GM10248 (cell line): Measurements from ENCODE around the gene DRD1.
"Not testable (repeated sequence)": the region's sequence is repeated elsewhere in the genome, so short reads cannot be mapped to it uniquely, and the experiment has no call there.

Source experiments
- CTCF ChIA-PET: fragments of 300-600 bp; sonication (Branson Sonifier 250); formaldehyde crosslinking; extraction: SDS; loops from one replicate; lab custom pipeline; 2021; ENCODE audit warnings: antibody characterized with exemption; lab: Yijun Ruan, JAX
- POLR2A ChIA-PET: fragments of 350-650 bp; sonication (Branson Sonifier 250); formaldehyde crosslinking; extraction: SDS; loops from one replicate; lab custom pipeline; 2020; ENCODE audit warnings: antibody characterized with exemption; lab: Yijun Ruan, JAX
- DNase-seq: peaks from one replicate; pipeline ENCODE4 v3.0.0; 2012; ENCODE audit errors: extremely low spot score
- TF ChIP-seq, protein P1 (sequence below): IDR thresholded peaks from 2 replicates; pipeline ENCODE4 v1.5.1; 2012; ENCODE audit warnings: mild to moderate bottlenecking, low read depth; ENCODE audit errors: extremely low read depth, missing control alignments, control extremely low read depth

Gene DRD1

DNA sequence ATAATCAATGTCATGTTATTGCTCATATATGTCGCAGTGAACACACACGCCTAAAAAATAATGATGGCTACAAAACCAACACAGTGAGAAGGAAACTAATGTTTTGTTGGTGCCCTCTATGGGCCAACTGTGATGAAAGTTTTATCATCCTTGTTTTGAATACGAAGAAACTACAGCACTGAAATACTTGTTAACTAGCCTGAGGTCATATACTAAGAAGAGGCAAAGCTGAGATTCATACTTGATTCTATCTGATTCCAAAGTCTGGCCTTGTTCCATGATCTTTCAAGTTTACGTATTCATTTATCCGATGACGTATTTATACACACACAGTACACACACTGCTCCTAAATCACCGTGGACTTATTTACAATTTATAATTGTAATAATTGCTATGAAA is 16.1 kb upstream of the DRD1 start:
- DNase-seq: no peak
- TF ChIP-seq, protein P1, sequence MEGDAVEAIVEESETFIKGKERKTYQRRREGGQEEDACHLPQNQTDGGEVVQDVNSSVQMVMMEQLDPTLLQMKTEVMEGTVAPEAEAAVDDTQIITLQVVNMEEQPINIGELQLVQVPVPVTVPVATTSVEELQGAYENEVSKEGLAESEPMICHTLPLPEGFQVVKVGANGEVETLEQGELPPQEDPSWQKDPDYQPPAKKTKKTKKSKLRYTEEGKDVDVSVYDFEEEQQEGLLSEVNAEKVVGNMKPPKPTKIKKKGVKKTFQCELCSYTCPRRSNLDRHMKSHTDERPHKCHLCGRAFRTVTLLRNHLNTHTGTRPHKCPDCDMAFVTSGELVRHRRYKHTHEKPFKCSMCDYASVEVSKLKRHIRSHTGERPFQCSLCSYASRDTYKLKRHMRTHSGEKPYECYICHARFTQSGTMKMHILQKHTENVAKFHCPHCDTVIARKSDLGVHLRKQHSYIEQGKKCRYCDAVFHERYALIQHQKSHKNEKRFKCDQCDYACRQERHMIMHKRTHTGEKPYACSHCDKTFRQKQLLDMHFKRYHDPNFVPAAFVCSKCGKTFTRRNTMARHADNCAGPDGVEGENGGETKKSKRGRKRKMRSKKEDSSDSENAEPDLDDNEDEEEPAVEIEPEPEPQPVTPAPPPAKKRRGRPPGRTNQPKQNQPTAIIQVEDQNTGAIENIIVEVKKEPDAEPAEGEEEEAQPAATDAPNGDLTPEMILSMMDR: peak; percentile 33
- CTCF ChIA-PET: no interaction called here
- POLR2A ChIA-PET: no interaction called here

DNA sequence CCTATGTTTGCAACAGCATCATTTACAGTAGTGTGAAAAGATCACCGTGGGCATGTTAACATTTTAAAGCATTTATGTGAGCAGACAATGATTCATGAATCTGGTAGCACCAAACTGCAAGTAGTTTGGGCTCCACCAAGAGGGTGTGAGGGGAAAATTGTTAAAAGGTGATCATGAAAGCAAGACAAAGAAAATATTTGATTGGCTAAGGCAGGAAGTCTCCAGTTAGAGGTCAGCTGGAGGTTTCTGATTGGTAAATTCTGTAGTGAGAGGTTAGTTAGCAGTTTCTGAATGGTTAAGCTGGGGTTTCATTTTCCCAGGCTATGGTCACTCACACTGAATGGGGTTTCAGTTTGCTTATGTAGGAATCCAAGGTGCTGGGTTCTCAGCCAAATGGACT is 13.5 kb upstream of the DRD1 start:
- DNase-seq: no peak
- ChIA-PET CTCF (interaction anchor here (0.8 to 0.9 kb wide), 2 partner anchors 10 to 11 kb away, joined by 3 to 5 read pairs; no protein-coding TSS in a partner anchor), POLR2A (no interaction called here)
- TF ChIP-seq, protein P1: no peak

DNA sequence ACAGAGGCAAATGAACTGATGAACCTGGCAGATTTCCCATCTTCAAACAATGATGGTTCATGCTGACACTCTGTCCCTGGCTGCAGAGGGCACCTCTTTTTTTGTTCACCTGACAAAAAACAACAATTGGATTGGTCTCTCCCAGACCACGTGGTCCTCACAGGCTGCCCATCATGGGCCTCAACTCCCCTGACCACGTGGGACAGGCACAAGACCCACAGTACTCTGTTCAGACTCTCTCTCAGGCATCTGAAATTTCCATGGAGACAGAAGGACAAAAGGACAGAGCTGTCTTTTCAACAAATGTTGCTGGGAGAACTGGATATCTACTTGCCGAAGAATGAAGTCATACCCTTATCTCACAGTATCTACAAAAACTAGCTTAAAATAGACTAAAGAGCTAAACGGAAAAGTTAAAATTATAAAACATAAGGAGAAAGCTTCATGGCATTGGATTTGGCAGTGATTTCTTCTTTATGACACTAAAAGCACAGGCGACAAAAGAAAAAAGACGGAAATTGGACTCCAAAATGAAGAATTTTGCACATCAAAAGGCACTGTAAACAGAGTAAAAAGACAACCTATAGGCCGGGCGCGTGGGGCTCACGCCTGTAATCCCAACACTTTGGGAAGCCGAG is 12.2 kb upstream of the DRD1 start:
- no peak for DNase-seq
- POLR2A ChIA-PET: no interaction called here
- CTCF ChIA-PET: interaction anchor here (1.5 kb wide), 1 partner anchor 8 kb away, joined by 3 read pairs; no protein-coding TSS in a partner anchor
- TF ChIP-seq, protein P1: no peak

DNA sequence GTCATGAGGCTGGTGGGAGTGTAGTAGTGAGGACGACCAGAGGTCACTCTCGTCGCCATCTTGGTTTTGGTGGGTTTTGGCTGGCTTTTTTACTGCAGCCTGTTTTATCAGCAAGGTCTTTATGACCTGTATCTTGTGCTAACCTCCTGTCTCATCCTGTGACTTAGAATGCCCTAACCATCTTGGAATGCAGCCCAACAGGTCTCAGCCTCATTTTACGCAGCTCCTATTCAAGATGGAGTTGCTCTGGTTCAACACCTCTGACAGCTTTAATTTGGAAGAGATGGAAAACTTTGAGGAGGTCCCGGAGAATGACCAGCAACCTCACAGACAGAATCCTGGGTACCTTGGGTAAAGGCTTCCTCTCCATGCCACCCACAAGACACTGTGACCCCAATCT is 10.4 kb upstream of the DRD1 start:
- POLR2A ChIA-PET, DNase-seq: not testable (repeated sequence)
- CTCF ChIA-PET: interaction anchor here (3.4 kb wide), 1 partner anchor 10 kb away, joined by 25 read pairs; no protein-coding TSS in a partner anchor

DNA sequence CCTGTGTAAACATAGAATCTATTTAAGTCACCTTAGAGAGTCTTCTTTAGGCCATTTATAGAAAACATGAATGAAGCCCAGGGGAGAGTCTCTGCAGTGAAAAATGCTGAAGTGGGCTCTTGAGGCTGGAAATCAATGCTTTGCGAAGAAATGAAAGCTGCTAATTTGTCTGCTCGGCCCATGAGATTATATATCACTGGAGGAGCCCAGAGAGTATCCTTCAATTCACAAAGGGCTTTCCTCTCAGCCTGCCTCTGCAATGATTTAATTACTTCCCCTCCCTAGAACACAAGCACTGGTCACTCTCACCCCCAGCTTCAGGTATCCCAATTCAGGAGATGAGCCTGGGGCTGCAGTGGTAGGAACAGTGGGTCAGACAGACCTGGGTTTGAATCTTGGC is 8.2 kb upstream of the DRD1 start:
- TF ChIP-seq, protein P1: no peak
- ChIA-PET POLR2A (no interaction called here), CTCF (interaction anchor here (3.4 kb wide), 1 partner anchor 12 kb away, joined by 25 read pairs; no protein-coding TSS in a partner anchor)
- no peak for DNase-seq

DNA sequence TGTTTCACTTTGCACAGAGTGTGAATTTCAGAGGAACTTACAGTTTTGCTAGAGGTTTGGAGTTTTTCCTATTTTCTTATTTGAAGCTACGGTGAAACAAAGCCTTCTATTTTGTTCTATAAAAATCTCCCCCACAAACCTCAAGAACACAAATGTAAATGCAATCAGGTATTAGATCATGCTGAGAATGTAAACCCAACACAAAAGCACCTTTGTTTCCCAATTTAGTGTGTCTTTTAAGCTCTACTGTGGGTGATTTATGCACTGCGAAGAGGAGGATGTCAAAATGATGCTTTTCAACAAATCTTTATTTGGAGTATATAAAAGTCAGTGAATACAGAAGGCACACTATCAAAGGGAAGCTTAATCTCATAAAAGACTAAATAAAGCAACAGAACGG is 4.3 kb upstream of the DRD1 start:
- CTCF ChIA-PET: interaction anchor here (1.6 to 2.2 kb wide), 2 partner anchors 9 to 16 kb away, joined by 5 to 12 read pairs; no protein-coding TSS in a partner anchor
- TF ChIP-seq, protein P1: no peak
- no peak for DNase-seq
- POLR2A ChIA-PET: no interaction called here

DNA sequence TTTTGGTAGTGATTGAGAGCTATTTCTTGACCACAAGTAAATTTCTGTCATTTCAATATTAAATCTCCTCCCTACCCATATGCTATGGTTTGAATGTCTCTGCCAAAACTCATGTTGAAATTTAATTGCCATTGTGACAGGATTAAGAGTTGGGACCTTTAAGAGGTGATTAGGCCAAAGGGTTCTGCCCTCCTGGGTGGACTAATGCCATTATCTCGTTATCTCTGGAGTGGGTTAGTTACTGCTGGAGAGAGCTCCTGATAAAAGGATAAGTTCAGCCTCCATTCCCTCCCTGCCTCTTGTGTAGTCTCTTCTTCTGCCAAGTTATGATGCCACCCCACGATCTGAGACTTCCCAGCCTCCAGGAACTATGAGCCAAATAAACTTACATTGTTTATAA is 3.6 kb upstream of the DRD1 start:
- POLR2A ChIA-PET: no interaction called here
- CTCF ChIA-PET: interaction anchor here (1.6 to 2.2 kb wide), 2 partner anchors 10 to 17 kb away, joined by 5 to 12 read pairs; no protein-coding TSS in a partner anchor
- DNase-seq: no peak
- TF ChIP-seq, protein P1: no peak

DNA sequence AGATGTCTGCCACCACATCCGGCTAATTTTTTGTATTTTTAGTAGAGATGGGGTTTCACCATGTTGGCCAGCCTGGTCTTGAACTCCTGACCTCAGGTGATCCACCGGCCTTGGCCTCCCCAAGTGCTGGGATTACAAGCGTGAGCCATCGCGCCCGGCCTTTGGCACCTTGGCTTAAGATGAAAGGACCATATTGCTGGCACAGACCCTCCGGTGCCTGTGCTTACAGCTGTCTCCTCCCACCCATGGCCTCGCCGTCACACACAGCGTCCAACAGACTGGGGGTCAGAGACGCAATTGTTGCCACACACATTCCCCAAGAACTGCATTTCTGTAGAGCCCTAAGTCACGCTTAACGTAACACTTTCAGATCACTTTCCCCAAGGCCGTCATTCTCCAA is 2.4 kb upstream of the DRD1 start:
- CTCF ChIA-PET: interaction anchor here (1.2 kb wide), 1 partner anchor 18 kb away, joined by 4 read pairs; no protein-coding TSS in a partner anchor
- DNase-seq, POLR2A ChIA-PET: not testable (repeated sequence)
